Spleen (tissue), 11 donors: ENCODE results near the gene STAT1. TPM values are rescaled to one million over a fixed set of nuclear protein-coding genes. Genes with fewer than 3 reads are reported as not detected.
"Not testable (repeated sequence)": the region's sequence is repeated elsewhere in the genome, so short reads cannot be mapped to it uniquely, and the experiment has no call there.

Experiments used
- DNase-seq: peaks from one replicate; pipeline ENCODE4 v3.0.0-alpha.2; 2020
- H3K27ac ChIP-seq, 8 donors: fragments of 200-600 bp; sonication (generic) in 7 of 8; 1 replicate in 4 of 8; 2 replicates in 4 of 8; pipeline versions ENCODE4 v1.5.0 to v1.8.0; 2016 to 2021; ENCODE audit warnings: inconsistent platforms in 4 of 8, mild to moderate bottlenecking in 4 of 8, moderate library complexity in 1 of 8
- H3K27me3 ChIP-seq, 7 donors: fragments of 200-600 bp; sonication (generic) in 6 of 7; replicated peaks in 1 of 7; 1 replicate in 4 of 7; 2 replicates in 3 of 7; pipeline versions ENCODE4 v1.5.0 to v1.8.0; 2016 to 2021; ENCODE audit warnings: inconsistent platforms in 3 of 7, mild to moderate bottlenecking in 1 of 7
- H3K36me3 ChIP-seq, 6 donors: fragments of 200-600 bp; sonication (generic) in 5 of 6; 1 replicate in 4 of 6; 2 replicates in 2 of 6; pipeline versions ENCODE4 v1.5.0 to v1.8.0; 2016 to 2021; ENCODE audit warnings: inconsistent platforms in 2 of 6
- H3K4me1 ChIP-seq, 6 donors: fragments of 200-600 bp; sonication (generic) in 5 of 6; 1 replicate in 3 of 6; 2 replicates in 3 of 6; pipeline versions ENCODE4 v1.5.0 to v1.8.0; 2016 to 2021; ENCODE audit warnings: inconsistent platforms in 3 of 6
- H3K4me3 ChIP-seq, 8 donors: fragments of 200-600 bp; sonication (generic) in 7 of 8; 1 replicate in 4 of 8; 2 replicates in 4 of 8; pipeline versions ENCODE4 v1.5.0 to v1.8.0; 2016 to 2021; ENCODE audit warnings: inconsistent platforms in 4 of 8, mild to moderate bottlenecking in 4 of 8, moderate library complexity in 2 of 8
- H3K9me3 ChIP-seq, 8 donors: fragments of 200-600 bp; sonication (generic) in 7 of 8; 1 replicate in 4 of 8; 2 replicates in 4 of 8; pipeline versions ENCODE4 v1.5.0 to v1.8.0; 2016 to 2021; ENCODE audit warnings: inconsistent platforms in 4 of 8
- POLR2A ChIP-seq, 3 donors: fragments of 450-650 bp; IDR thresholded peaks; one replicate each; pipeline ENCODE4 v1.5.1; 2017; ENCODE audit warnings: antibody characterized with exemption in 3 of 3, mild to moderate bottlenecking in 1 of 3
- POLR2AphosphoS5 ChIP-seq, 3 donors: sonication (generic); formaldehyde crosslinking; IDR thresholded peaks; one replicate each; pipeline ENCODE4 v1.5.1; 2017; ENCODE audit warnings: antibody characterized with exemption in 3 of 3
- WGBS, 5 donors: extraction: QIAGEN DNeasy Blood & Tissue Kit in 3 of 5; methylation state at CpG; one replicate each; pipeline versions ENCODE4 v1.1.5 to v1.1.7; 2013 to 2018; 5-methylcytosine and 5-hydroxymethylcytosine counted together
- intact Hi-C: fragments of 100-400 bp; cut with DNase I; formaldehyde crosslinking; loops from one replicate; pipeline ENCODE4 v1.15.0; 2023; ENCODE audit warnings: low total_unique reads
- polyA plus RNA-seq, 3 donors: library from polyadenylated mRNA; stranded (reverse); fragments of 200-250 nt; gene quantifications; one replicate each; pipeline ENCODE4 v1.2.1, GENCODE V29; 2013
- total RNA-seq, 7 donors: library from RNA; depleted of rRNA in 3 of 7; stranded (reverse); fragments of >200 nt in 3 of 7; fragmentation: NEBNext Ultra II Directional in 4 of 7; extraction: Animal tissue kit (Norgen Biotek cat#: 25700) in 4 of 7; gene quantifications; one replicate each; pipeline versions ENCODE4 v1.1.0 to v1.2.1, GENCODE V29; 2016 to 2021
- TF ChIP-seq, protein P1 (sequence below), 11 experiments: fragments of 200-600 bp in 7 of 11; fragments of 450-650 bp in 4 of 11; sonication (generic) in 4 of 11; IDR thresholded peaks in 8 of 11; conservative IDR thresholded peaks in 3 of 11; 1 replicate in 7 of 11; 2 replicates in 4 of 11; pipeline versions ENCODE4 v1.4.0 to v1.8.0; 2016 to 2021; ENCODE audit warnings: antibody characterized with exemption in 11 of 11, inconsistent platforms in 4 of 11, mild to moderate bottlenecking in 1 of 11
- donor health status: healthy with polysubstance abuse.
- donor health status: DM: no; HTN: no; CAD: no; lungs with moderate emphysema.
- donor health status: DM: no; HTN: no; CAD: no.
- donor health status: Bipolar disorder and iron deficiency.
- donor health status: healthy.
- donor health status: DM: no; HTN: no; CAD: no.
- donor health status: DM: yes; HTN: yes; CAD: no.

Gene STAT1
- total and polyA plus RNA-seq, 10 donors: 19.5 to 246 (median 119) TPM

GRCh38 chr2:190996338-190996946 is 17.5 kb downstream of the STAT1 start:
- Histone ChIP-seq H3K27ac (peak overlapping the region in 5 of 8 donors; percentile 7 to 59 (median 42)), H3K9me3 (no peaks in the 10 kb centered on the region), H3K36me3 (peaks cover 13 to 100% (median 99%) of the 10 kb centered on the region in 6 donors), H3K4me3 (no peak overlapping the region), H3K27me3 (no peaks in the 10 kb centered on the region), H3K4me1 (peaks cover 0 to 21% (median 2%) of the 10 kb centered on the region in 6 donors)
- intact Hi-C loops: no loop called here
- no peak for TF ChIP-seq POLR2AphosphoS5 (IDR thresholded peaks at IDR 0.05)
- TF ChIP-seq, protein P1, sequence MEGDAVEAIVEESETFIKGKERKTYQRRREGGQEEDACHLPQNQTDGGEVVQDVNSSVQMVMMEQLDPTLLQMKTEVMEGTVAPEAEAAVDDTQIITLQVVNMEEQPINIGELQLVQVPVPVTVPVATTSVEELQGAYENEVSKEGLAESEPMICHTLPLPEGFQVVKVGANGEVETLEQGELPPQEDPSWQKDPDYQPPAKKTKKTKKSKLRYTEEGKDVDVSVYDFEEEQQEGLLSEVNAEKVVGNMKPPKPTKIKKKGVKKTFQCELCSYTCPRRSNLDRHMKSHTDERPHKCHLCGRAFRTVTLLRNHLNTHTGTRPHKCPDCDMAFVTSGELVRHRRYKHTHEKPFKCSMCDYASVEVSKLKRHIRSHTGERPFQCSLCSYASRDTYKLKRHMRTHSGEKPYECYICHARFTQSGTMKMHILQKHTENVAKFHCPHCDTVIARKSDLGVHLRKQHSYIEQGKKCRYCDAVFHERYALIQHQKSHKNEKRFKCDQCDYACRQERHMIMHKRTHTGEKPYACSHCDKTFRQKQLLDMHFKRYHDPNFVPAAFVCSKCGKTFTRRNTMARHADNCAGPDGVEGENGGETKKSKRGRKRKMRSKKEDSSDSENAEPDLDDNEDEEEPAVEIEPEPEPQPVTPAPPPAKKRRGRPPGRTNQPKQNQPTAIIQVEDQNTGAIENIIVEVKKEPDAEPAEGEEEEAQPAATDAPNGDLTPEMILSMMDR (IDR thresholded peaks at IDR 0.05 in 8 of 11, conservative IDR thresholded peaks at IDR 0.05 in 3 of 11): peak in 8 of 11 experiments; percentile 26 to 67 (median 52)
- no peak for DNase-seq
- WGBS, 5 donors: 88 to 94% (median 93%) methylated on average over 5 of the region's 5 CpGs

DNA sequence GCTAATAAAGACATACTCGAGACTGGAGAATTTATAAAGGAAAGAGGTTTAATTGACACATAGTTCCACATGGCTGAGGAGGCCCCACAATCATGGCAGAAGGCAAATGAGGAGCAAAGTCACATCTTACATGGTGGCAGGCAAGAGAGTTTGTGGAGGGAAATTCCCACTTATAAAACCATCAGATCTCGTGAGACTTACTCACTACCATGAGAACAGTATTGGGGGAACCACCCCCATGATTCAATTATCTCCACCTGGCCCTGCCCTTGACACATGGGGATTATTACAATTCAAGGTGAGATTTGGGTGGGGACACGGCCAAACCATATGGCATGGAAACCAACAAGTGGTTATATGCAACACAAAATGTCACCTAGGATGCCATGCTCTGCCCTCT is 18.7 kb downstream of the STAT1 start:
- 58 to 91% (median 89%) methylated on average over 3 of the region's 3 CpGs for WGBS, 5 donors
- DNase-seq, H3K9me3 ChIP-seq, H3K4me3 ChIP-seq, intact Hi-C loops, H3K27me3 ChIP-seq: not testable (repeated sequence)
- H3K4me1 ChIP-seq: peaks cover 0 to 21% (median 2%) of the 10 kb centered on the region in 6 donors
- H3K27ac ChIP-seq: peak overlapping the region in 2 of 8 donors; percentile 13 to 59
- H3K36me3 ChIP-seq: peaks cover 12 to 100% (median 99%) of the 10 kb centered on the region in 6 donors

- Histone ChIP-seq H3K9me3 (no peaks in the 10 kb centered on the region), H3K36me3 (peaks cover 12 to 100% (median 99%) of the 10 kb centered on the region in 6 donors), H3K4me3 (no peak overlapping the region), H3K27ac (peak overlapping the region in 1 of 8 donors; percentile 12), H3K27me3 (no peaks in the 10 kb centered on the region), H3K4me1 (peaks cover 0 to 21% (median 2%) of the 10 kb centered on the region in 6 donors)
- no peak for DNase-seq
- intact Hi-C loops: no loop called here
- TF ChIP-seq, protein P1 (IDR thresholded peaks at IDR 0.05 in 8 of 11, conservative IDR thresholded peaks at IDR 0.05 in 3 of 11): no peak
- TF ChIP-seq POLR2A (IDR thresholded peaks at IDR 0.05) (no peak), POLR2AphosphoS5 (IDR thresholded peaks at IDR 0.05) (no peak)
- 89 to 98% (median 95%) methylated on average over 7 of the region's 7 CpGs for WGBS, 5 donors
These were observed 19.8 kb downstream of the STAT1 start for GRCh38 chr2:190994148-190994547.

GRCh38 chr2:190993292-190993643 is 20.7 kb downstream of the STAT1 start:
- DNase-seq: no peak
- no peak overlapping the region for H3K4me3 ChIP-seq
- no peaks in the 10 kb centered on the region for H3K9me3 ChIP-seq
- H3K36me3 ChIP-seq: peaks cover 12 to 100% (median 99%) of the 10 kb centered on the region in 6 donors
- intact Hi-C loops: no loop called here
- no peak overlapping the region for H3K27ac ChIP-seq
- WGBS, 5 donors: 94 to 97% (median 96%) methylated on average over 6 of the region's 6 CpGs
- H3K4me1 ChIP-seq: peaks cover 0 to 25% (median 2%) of the 10 kb centered on the region in 6 donors
- TF ChIP-seq POLR2AphosphoS5 (IDR thresholded peaks at IDR 0.05): no peak
- TF ChIP-seq POLR2A (IDR thresholded peaks at IDR 0.05): no peak
- TF ChIP-seq, protein P1 (IDR thresholded peaks at IDR 0.05 in 8 of 11, conservative IDR thresholded peaks at IDR 0.05 in 3 of 11): no peak
- no peaks in the 10 kb centered on the region for H3K27me3 ChIP-seq
